Activated CD8-positive, alpha-beta memory T cell treated with anti-CD3 and anti-CD28 coated beads for 36 hours (primary cell): Measurements from ENCODE around the gene LEUTX. TPM values are rescaled to one million over a fixed set of nuclear protein-coding genes. Genes with fewer than 3 reads are reported as not detected.

Source experiments
- CTCF ChIA-PET: fragments of 350-600 bp; sonication (Branson Sonifier 250); formaldehyde crosslinking; loops from one replicate; lab custom pipeline; 2021; ENCODE audit warnings: antibody characterized with exemption; lab: Charles Lee
- POLR2A ChIA-PET: fragments of 350-600 bp; sonication (Branson Sonifier 250); formaldehyde crosslinking; loops from one replicate; lab custom pipeline; 2021; ENCODE audit warnings: antibody characterized with exemption; lab: Charles Lee
- total RNA-seq, 2 experiments: library from RNA; stranded (reverse); gene quantifications; one replicate each; pipeline ENCODE4 v1.2.3, GENCODE V29; 2021

Gene LEUTX
- total RNA-seq, 2 experiments from 2014 or later: not detected

DNA sequence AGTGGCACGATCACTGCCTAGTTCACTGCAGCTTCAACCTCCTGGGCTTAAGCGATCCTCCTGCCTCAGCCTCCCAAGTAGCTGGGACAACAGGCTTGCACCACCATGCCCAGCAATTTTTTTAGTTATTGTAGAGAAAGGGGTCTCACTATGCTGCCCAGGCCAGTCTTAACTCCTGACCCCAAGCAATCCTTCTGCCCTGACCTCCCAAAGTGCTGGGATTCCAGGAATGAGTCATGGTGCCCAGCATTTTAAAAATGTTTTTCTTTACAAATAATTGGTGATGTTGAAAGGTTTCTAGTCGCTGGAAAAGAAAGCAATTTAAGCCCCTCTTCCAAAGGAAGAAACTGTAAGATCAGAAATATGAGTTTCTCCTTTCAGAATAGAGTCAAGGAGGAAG, 35.9 kb downstream of the LEUTX start:
- POLR2A ChIA-PET: interaction anchor here (0.5 to 1.2 kb wide), 2 partner anchors 8 to 146 kb away, joined by 8 to 11 read pairs; no protein-coding TSS in a partner anchor
- CTCF ChIA-PET: no interaction called here

DNA sequence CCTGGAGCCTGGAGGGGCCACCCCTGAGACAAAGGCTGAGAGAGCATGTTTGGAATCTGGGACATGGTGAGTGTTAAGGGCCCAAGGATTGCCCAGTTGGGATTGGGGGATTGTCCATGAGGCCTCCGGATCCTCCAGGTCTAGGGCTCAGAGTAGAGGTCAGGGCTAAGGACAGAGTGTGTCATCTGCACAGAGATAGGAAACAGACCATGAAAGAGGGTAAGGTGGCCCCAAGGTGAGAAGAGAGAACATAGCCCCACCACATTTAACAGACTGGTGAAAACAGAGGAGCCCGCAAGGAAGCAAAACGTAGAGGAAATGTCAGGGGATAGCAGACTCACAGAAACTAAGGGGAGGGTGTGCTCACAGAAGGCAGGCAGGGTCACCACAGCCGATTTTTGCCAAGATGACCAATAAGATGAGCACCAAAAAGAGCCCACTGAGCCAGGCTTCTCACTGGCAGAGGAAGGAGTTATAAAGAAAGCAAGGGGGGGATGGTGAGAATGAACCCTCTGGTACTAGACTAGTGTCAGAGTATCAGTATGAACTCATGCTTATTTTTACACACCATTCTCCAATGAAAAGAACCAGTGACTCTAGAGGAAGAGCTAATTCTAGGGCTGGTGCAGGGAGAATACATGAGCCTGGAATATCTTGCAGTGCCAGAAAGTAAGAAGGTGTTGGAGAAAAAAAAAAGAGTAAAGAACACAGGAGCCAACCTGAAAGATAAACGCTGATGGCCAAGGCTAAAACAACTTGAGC, 37.8 kb downstream of the LEUTX start:
- CTCF ChIA-PET: no interaction called here
- POLR2A ChIA-PET: no interaction called here

DNA sequence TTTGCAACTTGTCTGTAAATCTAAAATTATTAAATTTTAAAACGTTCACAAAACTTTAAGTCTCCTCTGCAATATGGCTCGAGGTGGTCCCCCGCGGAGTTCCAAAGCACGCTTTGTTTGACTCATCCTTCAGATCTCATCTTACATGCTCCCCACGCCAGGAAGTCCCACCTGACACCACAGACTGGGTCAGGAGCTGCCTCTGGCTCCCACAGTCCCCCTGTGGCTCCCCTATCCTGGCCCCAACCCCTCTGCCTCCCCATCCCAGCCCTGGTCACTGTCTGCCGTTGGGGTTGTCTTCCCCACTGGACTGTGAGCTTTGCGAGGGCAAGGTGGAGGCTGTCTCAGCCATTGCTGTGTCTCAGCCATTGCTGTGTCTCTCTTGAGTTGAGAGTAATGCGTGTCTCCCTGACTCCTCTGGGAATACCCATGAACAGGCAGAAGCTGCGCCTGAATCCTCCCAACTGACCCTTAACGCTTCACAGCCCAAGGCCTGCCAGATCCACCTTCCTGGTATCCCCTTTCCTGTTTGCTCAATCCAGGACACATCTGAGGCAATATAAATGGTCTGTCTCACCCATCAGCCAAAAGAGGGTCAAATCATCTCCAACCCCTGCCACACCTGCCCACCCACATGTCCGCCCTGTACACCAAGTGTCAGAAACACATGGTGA, 39.4 kb downstream of the LEUTX start:
- CTCF ChIA-PET: no interaction called here
- POLR2A ChIA-PET: interaction anchor here (0.7 kb wide), 1 partner anchor 15 kb away, joined by 3 read pairs; no protein-coding TSS in a partner anchor

DNA sequence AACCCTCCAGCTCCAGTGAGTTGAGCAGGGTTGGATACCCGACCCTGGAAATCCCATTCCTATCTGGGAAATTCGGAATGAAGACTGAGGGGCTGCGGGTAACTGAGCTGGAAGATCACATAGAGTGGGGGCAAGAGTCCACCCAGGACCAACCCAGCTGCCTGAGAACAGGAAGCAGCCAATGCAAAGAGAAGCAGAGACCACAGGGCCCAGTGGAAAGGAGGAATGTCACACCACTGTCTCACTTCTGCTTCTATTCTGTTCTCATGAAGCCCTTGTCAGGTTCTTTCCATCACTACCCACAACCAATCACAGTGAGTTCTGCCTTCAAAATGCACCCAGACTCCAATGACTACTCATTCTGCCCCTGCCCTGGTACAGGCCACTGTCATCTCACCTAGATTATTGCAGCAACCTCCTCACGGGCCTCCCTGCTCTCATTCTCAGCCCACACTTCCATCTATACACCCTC, 40.0 kb downstream of the LEUTX start:
- CTCF ChIA-PET: no interaction called here
- POLR2A ChIA-PET: interaction anchor here (0.7 kb wide), 1 partner anchor 15 kb away, joined by 3 read pairs; no protein-coding TSS in a partner anchor

DNA sequence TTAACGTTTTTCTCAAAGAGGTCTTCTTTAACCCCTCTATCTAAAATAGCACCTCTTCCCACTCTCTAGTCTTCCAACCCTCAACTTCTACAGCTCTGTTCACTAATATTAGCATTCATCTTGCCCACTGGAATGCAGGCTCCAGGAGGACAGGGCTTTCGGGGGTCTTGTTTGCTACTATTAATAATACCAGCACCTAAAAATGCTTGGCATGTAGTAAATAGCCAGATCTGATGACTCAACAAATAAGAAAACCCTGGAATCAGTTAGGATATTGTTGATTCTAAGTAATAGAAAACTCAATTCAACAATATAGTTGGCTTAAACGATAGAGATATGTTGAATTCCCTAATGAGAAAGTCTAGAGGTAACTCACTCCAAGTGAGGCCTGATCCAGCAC, 41.1 kb downstream of the LEUTX start:
- ChIA-PET CTCF (no interaction called here), POLR2A (no interaction called here)

DNA sequence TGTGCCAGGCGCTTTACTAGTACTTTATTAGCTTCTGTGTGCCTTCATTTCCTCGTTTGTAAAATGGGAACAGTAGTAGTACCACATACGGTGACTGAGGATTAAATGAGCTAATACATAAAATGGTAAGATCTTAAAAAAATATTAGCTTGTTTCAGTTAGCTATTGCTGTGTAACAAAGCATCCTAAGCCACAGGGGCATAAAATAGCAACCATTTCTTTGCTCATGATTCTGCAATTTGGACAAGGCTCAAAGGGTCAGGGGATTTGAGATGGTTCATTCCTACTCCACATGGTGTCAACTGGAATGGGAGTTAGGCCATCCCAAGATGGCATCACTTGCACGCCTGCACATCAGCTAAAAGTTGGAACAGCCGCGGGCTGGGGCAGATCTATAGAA, 42.0 kb downstream of the LEUTX start:
- POLR2A ChIA-PET: interaction anchor here (0.5 kb wide), 1 partner anchor 10 kb away, joined by 4 read pairs; no protein-coding TSS in a partner anchor
- CTCF ChIA-PET: interaction anchor here (1.0 kb wide), 1 partner anchor 13 kb away, joined by 6 read pairs; the partner anchor contains the start of gene DYRK1B

DNA sequence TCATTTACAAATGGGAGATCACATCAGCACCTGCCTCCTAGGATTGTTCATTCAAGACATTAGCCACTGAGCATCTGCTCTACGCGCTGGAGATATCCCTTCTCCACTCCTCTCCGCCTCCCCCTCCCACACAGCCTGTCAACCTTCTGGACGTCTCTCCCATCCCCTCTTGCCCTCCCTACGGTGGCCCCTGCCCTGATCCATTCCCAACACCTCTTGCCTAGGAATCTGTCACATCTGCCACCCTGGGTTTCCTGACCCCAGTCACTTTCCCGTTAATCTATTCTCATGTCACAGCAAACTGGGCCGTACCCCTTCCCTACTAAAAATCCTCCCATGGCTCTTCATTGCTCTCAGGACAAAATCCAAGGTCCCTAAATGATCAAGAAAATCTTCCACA, 45.0 kb downstream of the LEUTX start:
- POLR2A ChIA-PET: no interaction called here
- CTCF ChIA-PET: no interaction called here

DNA sequence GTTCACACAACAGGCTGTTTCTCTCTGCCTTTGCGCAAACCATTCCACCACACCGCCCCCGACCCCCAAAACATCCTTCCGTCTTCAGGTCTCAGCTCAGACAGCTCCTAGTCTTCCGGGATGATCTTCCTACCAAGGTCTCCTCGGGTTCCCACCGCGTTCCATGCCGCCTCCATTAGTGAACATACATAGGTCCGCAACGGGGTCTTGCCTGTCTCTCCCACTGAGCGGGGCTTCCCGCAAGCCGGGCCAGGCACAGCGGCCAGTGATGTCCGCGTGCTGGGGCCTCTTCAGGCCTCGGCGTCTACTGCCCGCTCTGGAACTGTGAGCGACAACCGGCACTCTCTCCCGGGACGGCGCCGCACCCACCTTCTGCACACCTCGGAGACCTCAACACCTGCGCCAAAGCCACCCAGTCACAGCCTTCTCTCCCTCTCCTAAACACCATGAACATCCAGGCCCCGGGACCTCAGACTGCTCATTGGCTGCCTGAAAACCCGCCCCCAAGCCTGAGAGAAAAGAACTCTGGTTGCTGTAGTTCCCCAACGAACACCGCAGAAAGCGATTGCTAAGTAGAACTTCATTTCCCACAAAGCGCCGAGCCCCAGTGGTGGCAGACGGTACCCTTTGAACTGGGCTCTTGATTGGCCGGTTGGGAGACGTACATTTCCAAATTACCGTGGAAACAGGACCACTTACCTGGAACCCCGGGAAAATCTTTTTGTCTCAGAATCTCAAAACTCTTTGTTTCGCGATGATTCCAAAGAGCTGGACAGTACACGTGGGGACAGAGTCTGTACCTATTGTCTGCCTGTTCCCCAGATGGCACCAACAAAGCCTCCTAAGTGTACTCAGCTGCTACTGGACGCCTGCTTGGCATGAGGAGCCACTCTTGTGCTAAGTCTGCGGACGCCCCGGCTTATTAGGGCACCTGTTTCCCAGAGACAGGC, 45.8 kb downstream of the LEUTX start:
- ChIA-PET POLR2A (no interaction called here), CTCF (no interaction called here)

DNA sequence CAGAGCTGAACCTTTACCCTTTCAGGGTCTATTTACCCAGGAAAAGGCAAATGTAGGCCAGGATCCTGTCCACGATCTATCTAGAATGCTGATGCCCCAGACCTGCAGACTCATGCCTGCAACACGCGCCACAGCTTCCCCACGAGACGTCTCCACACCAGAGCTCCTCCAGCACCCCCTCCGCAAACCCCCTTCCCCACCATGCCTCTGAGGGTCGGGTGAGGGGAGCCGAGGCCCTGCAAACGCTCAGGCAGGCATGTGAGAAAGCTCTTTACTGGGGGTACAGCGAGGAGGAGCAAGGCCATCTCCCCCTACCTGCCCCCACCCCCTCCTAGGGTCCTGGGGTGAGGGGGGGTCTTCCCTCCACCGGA, 46.4 kb downstream of the LEUTX start:
- ChIA-PET CTCF (no interaction called here), POLR2A (no interaction called here)

DNA sequence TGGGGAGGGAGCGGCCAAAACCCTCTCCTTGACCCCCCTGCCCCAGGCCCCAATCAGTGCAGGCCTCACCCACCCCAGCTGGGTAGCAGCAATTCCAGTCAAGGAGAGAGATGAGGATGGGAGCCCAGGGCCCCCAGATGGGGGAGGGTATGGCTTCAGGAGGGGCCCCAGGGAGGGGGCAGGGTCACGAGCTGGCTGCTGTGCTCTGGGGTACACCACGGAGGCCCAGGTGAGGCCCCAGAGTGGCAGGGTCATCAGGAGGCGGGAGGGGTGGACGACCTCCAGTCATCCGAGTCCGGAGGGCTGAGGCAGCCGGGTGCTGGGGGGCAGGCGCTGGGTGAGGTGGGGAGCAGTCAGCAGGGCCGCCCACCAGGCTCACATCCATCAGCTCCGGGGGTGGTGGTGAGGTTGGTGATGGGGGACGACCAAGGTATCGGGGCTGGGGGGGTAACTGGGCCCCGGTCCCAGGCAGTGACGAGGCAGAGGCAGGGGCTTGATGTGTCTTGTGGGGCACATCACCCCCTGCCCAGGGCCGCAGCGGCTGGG, 47.0 kb downstream of the LEUTX start:
- ChIA-PET POLR2A (no interaction called here), CTCF (no interaction called here)

DNA sequence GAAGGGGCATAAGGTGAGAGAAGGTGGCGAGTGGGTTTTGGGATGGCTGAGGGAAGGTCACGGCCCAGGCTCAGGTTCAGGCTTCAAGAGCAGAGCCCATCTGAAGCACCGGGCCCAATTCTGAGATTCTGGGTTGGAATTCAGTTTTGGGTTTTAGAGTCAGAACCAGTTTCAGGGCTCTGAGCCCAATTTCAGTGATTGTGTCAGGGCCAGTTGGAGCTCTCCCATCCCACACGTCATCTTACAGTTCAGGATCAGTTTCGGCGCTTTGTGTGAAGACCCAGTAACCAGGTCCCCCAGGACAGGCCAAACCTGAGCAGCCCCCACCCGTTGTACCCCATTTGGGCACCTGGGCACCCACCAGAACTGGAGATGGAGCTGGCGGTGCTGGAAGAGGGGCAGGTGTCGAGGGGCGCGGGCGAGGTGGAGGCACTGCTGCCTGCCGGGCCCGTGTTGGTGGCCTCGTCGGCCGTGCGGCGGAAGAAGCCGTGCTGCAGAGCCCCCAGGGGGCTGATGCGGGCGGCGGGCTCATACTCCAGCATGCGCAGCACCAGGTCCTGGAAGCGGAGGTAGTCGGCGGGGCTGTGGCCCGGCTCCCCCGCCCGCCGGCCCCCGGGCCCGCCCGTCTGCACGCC, 47.8 kb downstream of the LEUTX start:
- ChIA-PET CTCF (no interaction called here), POLR2A (no interaction called here)

DNA sequence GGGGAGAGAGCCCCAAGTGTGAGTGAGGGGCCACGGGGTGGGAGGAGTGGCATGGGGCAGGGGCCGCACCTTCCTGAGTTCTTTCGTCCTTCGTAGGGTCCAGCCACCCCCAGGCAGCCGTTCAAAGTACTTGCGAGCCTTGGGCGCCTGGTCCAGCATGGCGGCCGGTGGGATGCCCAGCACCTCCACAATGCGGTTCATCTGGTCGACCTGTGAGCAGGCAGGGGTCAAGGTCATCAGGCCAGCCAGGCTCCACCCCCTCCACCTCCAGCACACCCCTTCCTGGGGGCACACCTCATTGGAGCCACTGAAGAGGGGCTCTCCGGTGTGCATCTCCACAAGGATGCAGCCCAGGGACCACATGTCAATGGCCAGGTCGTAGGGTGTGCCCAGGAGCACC, 48.6 kb downstream of the LEUTX start:
- ChIA-PET CTCF (no interaction called here), POLR2A (no interaction called here)

DNA sequence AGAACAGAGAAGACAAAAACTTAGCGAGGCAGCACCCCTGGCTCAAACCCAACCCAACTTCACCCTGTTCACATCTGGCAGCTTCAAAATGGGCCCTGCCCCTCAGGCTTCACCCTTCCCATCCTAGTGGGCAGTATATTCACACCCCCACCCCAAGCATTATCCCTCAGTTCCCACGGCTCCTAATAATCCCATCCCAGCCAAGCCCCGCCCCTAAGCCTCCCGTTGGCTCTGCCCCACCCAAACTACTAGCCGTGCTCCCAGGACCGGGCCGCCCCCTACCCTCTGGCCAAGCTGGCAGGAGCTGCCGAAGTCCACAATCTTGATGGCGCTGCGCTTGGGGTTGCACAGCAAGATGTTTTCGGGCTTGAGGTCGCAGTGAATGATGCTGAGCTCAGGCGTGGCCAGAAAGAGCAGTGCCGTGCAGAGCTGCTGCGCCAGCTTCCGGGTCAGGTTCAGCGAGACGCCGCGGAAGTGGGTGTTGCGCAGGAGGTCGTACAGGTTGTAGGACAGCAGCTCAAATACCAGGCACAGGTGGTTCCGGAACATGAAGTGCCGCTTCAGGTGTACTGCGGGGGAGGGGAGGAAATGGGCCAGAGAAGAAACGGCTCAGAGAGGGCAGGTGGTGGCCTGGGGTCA, 49.5 kb downstream of the LEUTX start:
- POLR2A ChIA-PET: interaction anchor here (0.7 to 1.4 kb wide), 2 partner anchors 18 to 327 kb away, joined by 3 to 5 read pairs; partner anchors contain the start of gene FBL
- CTCF ChIA-PET: interaction anchor here (0.7 kb wide), 1 partner anchor 71 kb away, joined by 3 read pairs; no protein-coding TSS in a partner anchor

DNA sequence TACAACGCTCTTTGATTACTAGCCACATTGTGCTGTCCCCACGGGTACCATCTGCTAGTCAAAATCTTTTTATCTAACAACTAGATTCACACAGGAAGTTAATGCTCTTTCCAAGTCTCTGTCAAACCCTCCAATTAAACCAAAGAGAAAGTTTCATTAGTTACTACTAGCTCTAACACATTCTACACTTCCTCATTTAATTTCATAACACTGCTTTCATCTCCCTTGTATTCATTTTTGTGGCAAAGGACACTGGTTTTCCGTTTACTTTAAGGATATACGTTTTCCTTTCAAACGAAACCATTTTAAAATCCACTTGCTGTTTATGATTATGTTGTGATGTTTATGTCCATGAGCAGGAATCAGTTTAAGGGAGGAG, 50.0 kb downstream of the LEUTX start:
- ChIA-PET POLR2A (interaction anchor here (0.7 to 1.4 kb wide), 2 partner anchors 18 to 327 kb away, joined by 3 to 5 read pairs; partner anchors contain the start of gene FBL), CTCF (interaction anchor here (0.7 kb wide), 1 partner anchor 72 kb away, joined by 3 read pairs; no protein-coding TSS in a partner anchor)

DNA sequence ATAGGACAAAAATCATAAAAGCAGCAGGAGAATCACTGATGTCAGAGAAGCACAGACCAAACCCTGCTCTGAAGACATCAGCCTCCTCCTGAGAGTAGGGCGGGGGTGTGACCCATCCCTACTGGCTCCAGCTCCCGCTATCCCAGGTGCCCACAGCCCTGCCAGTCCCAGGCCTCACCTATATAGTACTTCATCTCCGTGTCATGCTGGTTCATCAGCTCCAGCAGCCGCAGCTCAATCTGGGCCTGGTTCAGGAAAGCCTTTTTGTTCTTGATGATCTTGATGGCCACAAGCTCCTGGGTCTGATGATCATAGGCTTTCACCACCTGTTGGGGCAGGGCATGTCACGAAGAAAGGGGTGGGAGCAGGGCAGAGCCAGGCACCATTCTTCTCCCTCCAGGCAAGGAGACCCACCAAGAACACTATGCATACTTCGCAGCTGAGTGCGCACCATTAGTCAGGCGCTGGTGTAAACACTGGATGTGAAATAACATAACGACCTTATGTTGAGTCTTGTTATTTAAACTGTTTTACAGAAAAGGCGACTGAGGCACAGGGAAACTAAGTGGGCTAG, 51.1 kb downstream of the LEUTX start:
- ChIA-PET POLR2A (no interaction called here), CTCF (no interaction called here)

DNA sequence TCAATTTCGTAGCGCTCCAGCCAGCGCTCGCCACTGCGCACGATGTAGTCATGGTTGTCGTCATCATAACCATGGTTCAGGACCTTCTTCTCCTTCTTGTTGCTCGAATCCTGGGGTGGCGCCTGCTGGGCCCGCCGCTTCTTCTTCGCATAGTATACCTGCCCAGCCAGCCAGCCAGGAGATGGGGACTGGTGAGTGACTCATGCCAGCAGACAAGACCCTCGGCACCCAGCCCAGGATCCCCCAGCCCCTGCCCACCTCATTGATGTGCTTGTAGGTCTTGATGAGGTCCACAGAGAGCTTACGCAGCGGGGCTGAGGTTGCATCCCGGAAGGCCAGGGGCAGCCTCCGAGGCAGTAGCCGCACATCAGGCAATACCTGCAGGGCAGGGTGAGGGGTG, 51.8 kb downstream of the LEUTX start:
- POLR2A ChIA-PET: interaction anchor here (0.6 kb wide), 1 partner anchor 166 kb away, joined by 3 read pairs; the partner anchor contains the start of gene ZNF546
- CTCF ChIA-PET: no interaction called here

DNA sequence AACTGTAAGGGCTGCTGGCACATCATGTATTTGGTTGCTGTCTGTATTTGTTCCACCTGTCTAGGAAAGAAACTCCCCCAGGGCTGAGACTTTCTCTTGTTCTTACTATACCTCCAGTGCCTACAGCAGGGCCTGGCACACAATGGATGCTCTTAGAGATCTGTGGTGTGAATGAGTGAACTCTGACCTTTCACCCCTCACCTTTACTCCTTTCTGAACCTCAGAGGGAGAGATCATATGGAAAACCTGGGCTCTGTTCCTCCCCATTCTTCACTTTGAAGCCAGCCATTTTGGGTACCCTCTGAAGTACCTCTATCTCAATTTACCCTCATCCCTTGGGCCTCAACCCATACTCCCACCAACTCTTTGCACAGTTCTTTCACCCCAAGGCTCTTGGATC, 52.2 kb downstream of the LEUTX start:
- POLR2A ChIA-PET: interaction anchor here (0.6 kb wide), 1 partner anchor 166 kb away, joined by 3 read pairs; the partner anchor contains the start of gene ZNF546
- CTCF ChIA-PET: interaction anchor here (0.6 kb wide), 1 partner anchor 313 kb away, joined by 3 read pairs; no protein-coding TSS in a partner anchor
